Activated CD4-positive, alpha-beta memory T cell treated with anti-CD3 and anti-CD28 coated beads, Interleukin-2, amount 10 ng/mL, durations not matched to agents 7 days and 5 days (primary cell): ENCODE results near the gene PSMD6. TPM values are rescaled to one million over a fixed set of nuclear protein-coding genes. Genes with fewer than 3 reads are reported as not detected.

Experiments
- CTCF ChIA-PET: fragments of 350-600 bp; sonication (Branson Sonifier 250); formaldehyde crosslinking; loops from one replicate; lab custom pipeline; 2021; ENCODE audit warnings: antibody characterized with exemption, inconsistent platforms; lab: Charles Lee
- POLR2A ChIA-PET: fragments of 350-600 bp; sonication (Branson Sonifier 250); formaldehyde crosslinking; loops from one replicate; lab custom pipeline; 2021; ENCODE audit warnings: antibody characterized with exemption; lab: Charles Lee
- DNase-seq: peaks from one replicate; pipeline ENCODE4 v3.0.0-alpha.2; 2020
- H3K27ac Mint-ChIP-seq: one replicate; pipeline ENCODE4 v1.8.0; 2021; ENCODE audit warnings: mild to moderate bottlenecking, mixed read lengths
- H3K27me3 Mint-ChIP-seq: one replicate; pipeline ENCODE4 v1.8.0; 2021; ENCODE audit warnings: mixed read lengths
- H3K36me3 Mint-ChIP-seq: one replicate; pipeline ENCODE4 v1.8.0; 2021; ENCODE audit warnings: low read depth, mixed read lengths
- H3K4me1 Mint-ChIP-seq: one replicate; pipeline ENCODE4 v1.8.0; 2021; ENCODE audit warnings: mixed read lengths
- H3K4me3 Mint-ChIP-seq: one replicate; pipeline ENCODE4 v1.8.0; 2021; ENCODE audit warnings: mild to moderate bottlenecking, mixed read lengths
- H3K9me3 Mint-ChIP-seq: one replicate; pipeline ENCODE4 v1.8.0; 2021; ENCODE audit warnings: mixed read lengths
- total RNA-seq, 2 experiments: library from RNA; stranded (reverse); gene quantifications; one replicate each; pipeline ENCODE4 v1.2.3, GENCODE V29; 2021

The PSMD6 gene
- total RNA-seq, 2 experiments from 2014 or later: 82.1 to 82.9 TPM

- peaks cover 8% of the 10 kb centered on the region for H3K4me1 Mint-ChIP-seq
- CTCF ChIA-PET: interaction anchor here (2.2 to 8.4 kb wide), 2 partner anchors 24 to 36 kb away, joined by 6 to 106 read pairs; partner anchors contain the start of gene PSMD6
- no peak for DNase-seq
- POLR2A ChIA-PET: interaction anchor here (1.5 kb wide), 1 partner anchor 21 kb away, joined by 3 read pairs; no protein-coding TSS in a partner anchor
- H3K36me3 Mint-ChIP-seq: peaks cover 67% of the 10 kb centered on the region
- no peaks in the 10 kb centered on the region for H3K27me3 Mint-ChIP-seq
- no peaks in the 10 kb centered on the region for H3K9me3 Mint-ChIP-seq
- no peak overlapping the region for H3K27ac Mint-ChIP-seq
- H3K4me3 Mint-ChIP-seq: no peak overlapping the region
Observed at GRCh38 chr3:63998852-63999754, 24.2 kb downstream of the PSMD6 start.

- ChIA-PET POLR2A (interaction anchor here (0.7 to 5.1 kb wide), 5 partner anchors 10 to 36 kb away, joined by 3 to 32 read pairs (median 3); no protein-coding TSS in a partner anchor), CTCF (interaction anchor here (1.0 to 9.1 kb wide), 6 partner anchors 11 to 35 kb away, joined by 4 to 106 read pairs (median 24); no protein-coding TSS in a partner anchor)
- Mint-ChIP-seq H3K9me3 (no peaks in the 10 kb centered on the region), H3K36me3 (peaks cover 79% of the 10 kb centered on the region), H3K4me1 (peaks cover 22% of the 10 kb centered on the region), H3K27me3 (no peaks in the 10 kb centered on the region), H3K4me3 (no peak overlapping the region), H3K27ac (peak overlapping the region; percentile 41)
- DNase-seq: no peak
Observed at GRCh38 chr3:63995086-63995485, 28.2 kb downstream of the PSMD6 start.

GRCh38 chr3:63993653-63994079, 29.6 kb downstream of the PSMD6 start:
- Mint-ChIP-seq H3K27me3 (no peaks in the 10 kb centered on the region), H3K27ac (no peak overlapping the region), H3K4me3 (no peak overlapping the region), H3K36me3 (peaks cover 77% of the 10 kb centered on the region), H3K9me3 (no peaks in the 10 kb centered on the region), H3K4me1 (peaks cover 29% of the 10 kb centered on the region)
- peak; percentile 57 for DNase-seq
- ChIA-PET POLR2A (interaction anchor here (1.5 to 5.1 kb wide), 3 partner anchors 10 to 27 kb away, joined by 3 to 32 read pairs (median 4); no protein-coding TSS in a partner anchor), CTCF (interaction anchor here (0.7 to 9.1 kb wide), 13 partner anchors 10 to 127 kb away, joined by 3 to 106 read pairs (median 10); no protein-coding TSS in a partner anchor)

- H3K27me3 Mint-ChIP-seq: no peaks in the 10 kb centered on the region
- peaks cover 83% of the 10 kb centered on the region for H3K36me3 Mint-ChIP-seq
- ChIA-PET POLR2A (interaction anchor here (1.5 to 5.1 kb wide), 3 partner anchors 13 to 26 kb away, joined by 3 to 32 read pairs (median 7); no protein-coding TSS in a partner anchor), CTCF (interaction anchor here (0.7 to 9.1 kb wide), 10 partner anchors 9 to 126 kb away, joined by 3 to 106 read pairs (median 10); no protein-coding TSS in a partner anchor)
- no peak overlapping the region for H3K4me3 Mint-ChIP-seq
- no peak for DNase-seq
- H3K4me1 Mint-ChIP-seq: peaks cover 39% of the 10 kb centered on the region
- H3K9me3 Mint-ChIP-seq: no peaks in the 10 kb centered on the region
- H3K27ac Mint-ChIP-seq: peak overlapping the region; percentile 6
Observed at GRCh38 chr3:63992516-63993209, 30.6 kb downstream of the PSMD6 start.

GRCh38 chr3:63991666-63992065, 31.6 kb downstream of the PSMD6 start:
- POLR2A ChIA-PET: interaction anchor here (0.9 to 5.1 kb wide), 4 partner anchors 9 to 27 kb away, joined by 3 to 32 read pairs (median 5); no protein-coding TSS in a partner anchor
- no peak overlapping the region for H3K27ac Mint-ChIP-seq

GRCh38 chr3:63990733-63991132, 32.6 kb downstream of the PSMD6 start:
- POLR2A ChIA-PET: interaction anchor here (0.9 to 5.1 kb wide), 3 partner anchors 8 to 28 kb away, joined by 3 to 32 read pairs (median 3); no protein-coding TSS in a partner anchor
- Mint-ChIP-seq H3K9me3 (no peaks in the 10 kb centered on the region), H3K36me3 (peaks cover 83% of the 10 kb centered on the region), H3K27ac (peak overlapping the region; percentile 37), H3K4me3 (no peak overlapping the region), H3K27me3 (no peaks in the 10 kb centered on the region), H3K4me1 (peaks cover 52% of the 10 kb centered on the region)
- DNase-seq: no peak
- CTCF ChIA-PET: interaction anchor here (3.1 to 9.1 kb wide), 3 partner anchors 14 to 27 kb away, joined by 10 to 106 read pairs (median 99); no protein-coding TSS in a partner anchor

More at GRCh38 chr3:63991666-63992065, 31.6 kb downstream of the PSMD6 start:
- H3K4me1 Mint-ChIP-seq: peaks cover 48% of the 10 kb centered on the region
- CTCF ChIA-PET: interaction anchor here (0.6 to 9.1 kb wide), 6 partner anchors 8 to 40 kb away, joined by 3 to 106 read pairs (median 17); no protein-coding TSS in a partner anchor
- DNase-seq: no peak
- no peaks in the 10 kb centered on the region for H3K9me3 Mint-ChIP-seq
- no peaks in the 10 kb centered on the region for H3K27me3 Mint-ChIP-seq
- H3K36me3 Mint-ChIP-seq: peaks cover 83% of the 10 kb centered on the region
- H3K4me3 Mint-ChIP-seq: no peak overlapping the region

- POLR2A ChIA-PET: no interaction called here
- Mint-ChIP-seq H3K4me1 (peaks cover 57% of the 10 kb centered on the region), H3K36me3 (peaks cover 83% of the 10 kb centered on the region), H3K27me3 (no peaks in the 10 kb centered on the region), H3K27ac (no peak overlapping the region), H3K9me3 (no peaks in the 10 kb centered on the region), H3K4me3 (no peak overlapping the region)
- CTCF ChIA-PET: interaction anchor here (9.1 kb wide), 1 partner anchor 13 kb away, joined by 99 read pairs; no protein-coding TSS in a partner anchor
- no peak for DNase-seq
Observed at GRCh38 chr3:63990204-63990603, 33.1 kb downstream of the PSMD6 start.

- Mint-ChIP-seq H3K27me3 (no peaks in the 10 kb centered on the region), H3K27ac (no peak overlapping the region), H3K9me3 (no peaks in the 10 kb centered on the region), H3K36me3 (peaks cover 83% of the 10 kb centered on the region), H3K4me1 (peaks cover 61% of the 10 kb centered on the region), H3K4me3 (no peak overlapping the region)
- POLR2A ChIA-PET: interaction anchor here (0.9 kb wide), 1 partner anchor 9 kb away, joined by 3 read pairs; no protein-coding TSS in a partner anchor
- DNase-seq: no peak
- CTCF ChIA-PET: interaction anchor here (9.1 kb wide), 1 partner anchor 12 kb away, joined by 99 read pairs; no protein-coding TSS in a partner anchor
Observed at GRCh38 chr3:63988943-63989342, 34.4 kb downstream of the PSMD6 start.

- no peaks in the 10 kb centered on the region for H3K9me3 Mint-ChIP-seq
- H3K27ac Mint-ChIP-seq: no peak overlapping the region
- H3K4me3 Mint-ChIP-seq: no peak overlapping the region
- DNase-seq: no peak
- no peaks in the 10 kb centered on the region for H3K27me3 Mint-ChIP-seq
- H3K36me3 Mint-ChIP-seq: peaks cover 80% of the 10 kb centered on the region
- ChIA-PET CTCF (no interaction called here), POLR2A (interaction anchor here (0.9 kb wide), 2 partner anchors 9 to 19 kb away, joined by 3 to 4 read pairs; no protein-coding TSS in a partner anchor)
- peaks cover 66% of the 10 kb centered on the region for H3K4me1 Mint-ChIP-seq
Observed at GRCh38 chr3:63986831-63987230, 36.5 kb downstream of the PSMD6 start.

GRCh38 chr3:63986146-63986545, 37.1 kb downstream of the PSMD6 start:
- Mint-ChIP-seq H3K27ac (no peak overlapping the region), H3K9me3 (no peaks in the 10 kb centered on the region), H3K36me3 (peaks cover 82% of the 10 kb centered on the region), H3K4me3 (no peak overlapping the region), H3K4me1 (peaks cover 73% of the 10 kb centered on the region), H3K27me3 (no peaks in the 10 kb centered on the region)
- ChIA-PET POLR2A (interaction anchor here (0.9 to 2.1 kb wide), 2 partner anchors 8 to 18 kb away, joined by 3 to 9 read pairs; no protein-coding TSS in a partner anchor), CTCF (no interaction called here)
- no peak for DNase-seq

GRCh38 chr3:63984391-63984790, 38.9 kb downstream of the PSMD6 start:
- Mint-ChIP-seq H3K4me3 (no peak overlapping the region), H3K4me1 (peaks cover 84% of the 10 kb centered on the region), H3K27ac (peak overlapping the region; percentile 53), H3K36me3 (peaks cover 86% of the 10 kb centered on the region), H3K27me3 (no peaks in the 10 kb centered on the region), H3K9me3 (no peaks in the 10 kb centered on the region)
- CTCF ChIA-PET: interaction anchor here (1.2 to 10.8 kb wide), 5 partner anchors 9 to 40 kb away, joined by 3 to 201 read pairs (median 7); no protein-coding TSS in a partner anchor
- POLR2A ChIA-PET: interaction anchor here (1.2 to 3.3 kb wide), 5 partner anchors 11 to 33 kb away, joined by 3 to 17 read pairs (median 5); no protein-coding TSS in a partner anchor
- DNase-seq: no peak
